NCI-H1436 (cell line): ENCODE measurements around the gene CLOCK.

Source experiments
- DNase-seq: peaks from one replicate; lab custom pipeline; 2025; lab: John Stamatoyannopoulos, UW

The CLOCK gene

GRCh38 chr4:55381502-55381901 lies 165.2 kb downstream of the CLOCK start:
- DNase-seq, result no peak

GRCh38 chr4:55380576-55380975 lies 166.1 kb downstream of the CLOCK start:
- DNase-seq, result no peak

- DNase-seq, result no peak
Observed at GRCh38 chr4:55378617-55379467, 167.9 kb downstream of the CLOCK start.
